ENCODE results near the gene PEA15.

Gene PEA15

GRCh38 chr1:160255781-160256300 is 50.7 kb downstream of the PEA15 start:
- DNase-seq (ENCODE audit: low read depth) = no peak
- TF ChIP-seq CTCF (IDR thresholded peaks at IDR 0.05; ENCODE audit: control insufficient read depth, insufficient read depth, low read depth, low read length, missing control alignments) = no peak
- no peak overlapping the region for H3K4me3 ChIP-seq (ENCODE audit: control insufficient read depth, low read depth, low read length)

DNA sequence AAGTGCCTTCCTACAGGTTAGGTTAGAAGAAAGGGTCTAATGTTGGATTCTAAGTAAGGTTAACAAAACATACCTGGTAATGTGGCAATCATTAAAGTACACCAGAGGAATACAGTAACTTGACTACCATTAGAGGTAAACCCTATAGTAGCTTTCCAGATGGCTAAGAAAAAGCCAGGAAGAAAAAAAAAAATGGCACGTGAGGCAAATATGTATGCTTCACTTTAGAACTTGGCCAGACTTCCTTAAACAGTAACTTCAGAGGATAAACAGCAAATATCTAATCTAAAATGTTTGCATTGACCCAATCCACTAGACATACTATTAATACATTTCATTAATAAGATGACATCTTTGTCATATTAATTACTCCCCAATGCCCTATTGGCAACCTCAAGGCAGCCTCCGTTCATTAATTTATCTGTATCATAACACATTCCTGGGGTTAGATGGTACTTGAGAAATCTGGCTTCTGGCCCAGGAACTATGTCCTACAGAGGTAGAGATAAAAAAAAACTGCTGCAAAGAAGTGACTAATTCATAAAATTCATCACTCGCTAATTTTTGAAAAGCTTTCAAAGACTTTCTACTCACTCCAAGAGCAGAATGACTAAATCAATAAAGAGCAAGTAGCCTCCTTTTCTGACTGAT is 51.3 kb downstream of the PEA15 start:
- TF ChIP-seq CTCF (IDR thresholded peaks at IDR 0.05; ENCODE audit: control insufficient read depth, insufficient read depth, low read depth, low read length, missing control alignments) = no peak
- no peak overlapping the region for H3K4me3 ChIP-seq (ENCODE audit: control insufficient read depth, low read depth, low read length)
- DNase-seq (ENCODE audit: low read depth) = no peak

DNA sequence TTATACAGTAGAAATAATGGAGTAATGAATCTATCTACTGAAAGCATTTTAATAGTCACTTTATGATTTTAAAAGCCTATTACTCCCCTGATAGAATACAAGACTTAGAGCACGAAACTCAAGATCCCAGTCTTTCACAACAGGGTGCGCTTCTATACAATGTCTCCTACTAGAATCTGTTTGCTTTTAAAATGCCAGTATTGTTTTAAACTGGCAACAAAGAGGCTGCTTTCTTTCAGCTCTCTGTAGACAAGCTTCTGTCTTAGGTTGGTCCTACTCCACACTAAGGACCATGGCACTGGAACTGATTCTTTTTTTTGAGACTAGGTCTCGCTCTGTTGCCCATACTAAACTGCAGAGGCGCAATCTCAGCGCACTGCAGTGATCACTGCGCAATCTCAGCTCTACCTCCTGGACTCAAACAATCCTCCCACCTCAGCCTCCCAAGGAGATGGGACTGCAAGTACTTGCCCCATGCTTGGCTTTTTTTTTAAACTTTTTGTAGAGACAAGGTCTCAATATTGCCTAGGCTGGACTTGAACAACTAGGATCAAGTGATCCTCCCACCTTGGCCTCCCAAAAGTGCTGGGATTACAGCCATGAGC is 52.3 kb downstream of the PEA15 start:
- no peak for DNase-seq (ENCODE audit: low read depth)
- no peak overlapping the region for H3K4me3 ChIP-seq (ENCODE audit: control insufficient read depth, low read depth, low read length)
- no peak for TF ChIP-seq CTCF (IDR thresholded peaks at IDR 0.05; ENCODE audit: control insufficient read depth, insufficient read depth, low read depth, low read length, missing control alignments)

GRCh38 chr1:160258177-160258798 is 53.1 kb downstream of the PEA15 start:
- TF ChIP-seq CTCF (IDR thresholded peaks at IDR 0.05; ENCODE audit: control insufficient read depth, insufficient read depth, low read depth, low read length, missing control alignments) = no peak
- no peak for DNase-seq (ENCODE audit: low read depth)
- no peak overlapping the region for H3K4me3 ChIP-seq (ENCODE audit: control insufficient read depth, low read depth, low read length)

GRCh38 chr1:160260406-160261382 is 55.5 kb downstream of the PEA15 start:
- peak; percentile 85 for DNase-seq (ENCODE audit: low read depth)

More at GRCh38 chr1:160260406-160261382, 55.5 kb downstream of the PEA15 start:
- TF ChIP-seq CTCF (IDR thresholded peaks at IDR 0.05; ENCODE audit: control insufficient read depth, insufficient read depth, low read depth, low read length, missing control alignments) = no peak
- H3K4me3 ChIP-seq (ENCODE audit: control insufficient read depth, low read depth, low read length) = peak overlapping the region; percentile 93
